Cardiac muscle cell (in vitro differentiated cells and primary cell): Measurements from ENCODE around the gene SLC17A1. TPM values are rescaled to one million over a fixed set of nuclear protein-coding genes. Genes with fewer than 3 reads are reported as not detected.
"Not testable (repeated sequence)": the region's sequence is repeated elsewhere in the genome, so short reads cannot be mapped to it uniquely, and the experiment has no call there.

Source experiments
- DNase-seq, 2 donors: peaks; one replicate each; pipeline versions ENCODE4 v3.0.0 to v3.0.0-alpha.2; 2010 to 2017; ENCODE audit warnings: low read depth in 1 of 2, low spot score in 1 of 2
- H3K27ac ChIP-seq: fragments of 200-600 bp; sonication (generic); 2 replicates; pipeline ENCODE4 v1.5.1; 2016
- H3K27me3 ChIP-seq: fragments of 200-600 bp; sonication (generic); 2 replicates; pipeline ENCODE4 v1.6.0; 2016; ENCODE audit warnings: control low read depth
- H3K36me3 ChIP-seq: fragments of 200-600 bp; sonication (generic); 2 replicates; pipeline ENCODE4 v1.5.1; 2016; ENCODE audit warnings: control low read depth
- H3K4me1 ChIP-seq: fragments of 200-600 bp; sonication (generic); 2 replicates; pipeline ENCODE4 v1.8.1; 2017; ENCODE audit warnings: low read depth, mild to moderate bottlenecking, mixed run types
- H3K4me3 ChIP-seq: fragments of 200-600 bp; sonication (generic); 2 replicates; pipeline ENCODE4 v1.5.1; 2016; ENCODE audit warnings: mild to moderate bottlenecking
- H3K9me3 ChIP-seq: fragments of 200-600 bp; sonication (generic); 2 replicates; pipeline ENCODE4 v1.5.1; 2017; ENCODE audit warnings: low read depth, mild to moderate bottlenecking, control low read depth
- CTCF ChIP-seq: IDR thresholded peaks from 2 replicates; pipeline ENCODE4 v1.5.1; 2012; ENCODE audit warnings: low read depth, mild to moderate bottlenecking, low read length
- polyA plus RNA-seq: library from polyadenylated mRNA; unstranded; fragments of >200 nt; fragmentation: Nextera tagmentation; extraction: Ambion mirVana; gene quantifications from 2 replicates; pipeline ENCODE4 v1.2.1, GENCODE V29; 2016
- total RNA-seq: library from RNA; depleted of rRNA; stranded (reverse); fragments of >200 nt; gene quantifications from 2 replicates; pipeline ENCODE4 v1.2.3, GENCODE V29; 2016

The SLC17A1 gene
- total and polyA plus RNA-seq, 2 experiments from 2014 or later: not detected

GRCh38 chr6:25749837-25750236 is 82.0 kb downstream of the SLC17A1 start:
- Histone ChIP-seq H3K9me3 (no peaks in the 10 kb centered on the region), H3K27me3 (no peaks in the 10 kb centered on the region), H3K4me1 (no peaks in the 10 kb centered on the region), H3K27ac (no peak overlapping the region), H3K4me3 (no peak overlapping the region), H3K36me3 (no peaks in the 10 kb centered on the region)
- no peak for DNase-seq
- no peak for TF ChIP-seq CTCF

DNA sequence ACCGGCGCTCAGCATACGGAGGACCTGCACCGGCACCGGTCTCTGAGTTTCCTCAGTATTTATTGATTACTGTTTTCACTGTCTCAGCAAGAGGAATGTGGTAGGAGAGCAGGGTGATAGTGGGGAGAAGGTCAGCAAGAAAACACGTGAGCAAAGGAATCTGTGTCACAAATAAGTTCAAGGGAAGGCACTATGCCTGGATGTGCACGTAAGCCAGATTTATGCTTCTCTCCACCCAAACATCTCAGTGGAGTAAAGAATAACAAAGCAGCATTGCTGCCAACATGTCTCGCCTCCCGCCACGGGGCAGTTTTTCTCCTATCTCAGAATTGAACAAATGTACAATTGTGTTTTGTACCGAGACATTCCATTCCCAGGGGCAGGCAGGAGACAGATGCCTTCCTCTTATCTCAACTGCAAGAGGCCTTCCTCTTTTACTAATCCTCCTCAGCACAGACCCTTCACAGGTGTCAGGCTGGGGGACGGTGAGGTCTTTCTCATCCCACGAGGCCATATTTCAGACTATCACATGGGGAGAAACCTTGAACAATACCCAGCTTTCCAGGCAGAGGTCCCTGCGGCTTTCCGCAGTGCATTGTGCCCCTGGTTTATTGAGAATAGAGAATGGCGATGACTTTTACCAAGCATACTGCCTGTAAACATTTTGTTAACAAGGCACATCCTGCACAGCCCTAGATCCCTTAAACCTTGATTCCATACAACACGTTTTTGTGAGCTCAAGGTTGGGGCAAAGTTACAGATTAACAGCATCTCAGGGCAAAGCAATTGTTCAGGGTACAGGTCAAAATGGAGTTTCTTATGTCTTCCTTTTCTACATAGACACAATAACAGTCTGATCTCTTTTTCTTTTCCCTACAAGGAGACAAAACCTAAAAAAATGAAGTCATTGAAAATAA is 83.0 kb downstream of the SLC17A1 start:
- H3K36me3 ChIP-seq, H3K4me3 ChIP-seq, DNase-seq, H3K9me3 ChIP-seq, H3K27ac ChIP-seq, H3K27me3 ChIP-seq, H3K4me1 ChIP-seq: not testable (repeated sequence)

DNA sequence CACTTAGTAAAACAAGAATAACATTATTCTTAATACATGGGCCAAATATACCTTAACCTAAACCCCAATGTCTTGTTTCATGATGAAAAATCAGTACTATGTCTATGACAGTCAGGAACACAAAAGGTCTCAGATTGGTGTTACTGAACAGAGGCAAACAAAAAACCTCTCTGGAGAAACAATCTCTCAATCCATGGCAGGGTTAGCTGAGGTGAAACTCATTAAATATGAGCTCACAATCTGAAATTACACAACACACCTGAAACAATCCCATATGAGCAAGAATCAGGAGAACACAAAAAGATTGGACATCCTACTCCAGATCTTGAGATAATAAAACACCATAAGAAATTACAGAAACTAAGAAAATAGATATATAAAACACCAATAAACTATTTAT is 83.8 kb downstream of the SLC17A1 start:
- DNase-seq: no peak
- no peak overlapping the region for H3K27ac ChIP-seq
- H3K9me3 ChIP-seq: no peaks in the 10 kb centered on the region
- H3K36me3 ChIP-seq: no peaks in the 10 kb centered on the region
- no peaks in the 10 kb centered on the region for H3K4me1 ChIP-seq
- H3K4me3 ChIP-seq: no peak overlapping the region
- H3K27me3 ChIP-seq: no peaks in the 10 kb centered on the region
- TF ChIP-seq CTCF: no peak

DNA sequence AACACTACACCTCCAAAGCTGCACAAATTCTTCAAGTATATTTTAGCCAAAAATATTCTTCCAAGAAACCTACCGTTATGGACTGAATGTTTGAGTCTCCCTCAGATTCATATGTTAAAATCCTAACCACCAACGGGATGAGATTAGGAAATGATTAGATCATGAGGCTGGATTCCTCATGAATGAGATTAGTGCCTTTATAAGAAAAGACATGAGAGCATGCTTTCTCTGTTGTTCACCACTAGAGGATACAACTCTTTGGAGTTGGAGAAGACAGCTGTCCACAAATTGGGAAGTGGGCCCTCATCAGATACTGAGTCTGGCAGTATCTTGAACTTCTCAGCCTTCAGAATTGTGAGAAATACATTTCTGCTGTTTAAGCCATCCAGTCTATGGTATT is 84.4 kb downstream of the SLC17A1 start:
- no peak for DNase-seq
- Histone ChIP-seq H3K9me3 (no peaks in the 10 kb centered on the region), H3K4me3 (no peak overlapping the region), H3K27me3 (no peaks in the 10 kb centered on the region), H3K4me1 (no peaks in the 10 kb centered on the region), H3K27ac (no peak overlapping the region), H3K36me3 (no peaks in the 10 kb centered on the region)
- no peak for TF ChIP-seq CTCF

- H3K4me1 ChIP-seq: no peaks in the 10 kb centered on the region
- H3K27me3 ChIP-seq: no peaks in the 10 kb centered on the region
- H3K27ac ChIP-seq: no peak overlapping the region
- H3K4me3 ChIP-seq: no peak overlapping the region
- no peaks in the 10 kb centered on the region for H3K36me3 ChIP-seq
- DNase-seq: no peak
- TF ChIP-seq CTCF: no peak
- no peaks in the 10 kb centered on the region for H3K9me3 ChIP-seq
Observed at GRCh38 chr6:25746968-25747367, 84.9 kb downstream of the SLC17A1 start.

GRCh38 chr6:25745836-25746235 is 86.0 kb downstream of the SLC17A1 start:
- H3K27ac ChIP-seq: no peak overlapping the region
- DNase-seq: no peak
- no peak for TF ChIP-seq CTCF
- H3K36me3 ChIP-seq: no peaks in the 10 kb centered on the region
- H3K27me3 ChIP-seq: no peaks in the 10 kb centered on the region
- no peaks in the 10 kb centered on the region for H3K4me1 ChIP-seq
- no peak overlapping the region for H3K4me3 ChIP-seq
- no peaks in the 10 kb centered on the region for H3K9me3 ChIP-seq
